H1 (cell line): ENCODE measurements around the gene CLIC3. TPM values are rescaled to one million over a fixed set of nuclear protein-coding genes. Genes with fewer than 3 reads are reported as not detected.

Experiments used
- YY1 ChIP-seq: IDR thresholded peaks from 2 replicates; pipeline ENCODE4 v1.6.1; 2011; ENCODE audit warnings: low read depth, mild to moderate bottlenecking, low read length
- polyA plus RNA-seq, 7 experiments: library from polyadenylated mRNA; depleted of rRNA in 3 of 7; stranded (reverse) in 5 of 7; unstranded in 2 of 7; fragments of >200 nt in 5 of 7; fragments of 200-250 nt in 2 of 7; gene quantifications; 1 replicate in 5 of 7; 2 replicates in 1 of 7; 4 replicates in 1 of 7; pipeline versions ENCODE4 v1.2.1 to v1.2.3, GENCODE V29; 2011 to 2013; ENCODE audit warnings: missing spikeins in 2 of 7, mixed read lengths in 2 of 7
- total RNA-seq: library from RNA; stranded (reverse); fragmentation: NEBNext Ultra II Directional; extraction: Animal tissue kit (Norgen Biotek cat#: 25700); gene quantifications from 2 replicates; pipeline ENCODE4 v1.2.1, GENCODE V29; 2021

The CLIC3 gene
- total and polyA plus RNA-seq, 2 of the 8 experiments (the other 6 are each of a cell fraction or from before 2014, with no cell fraction given): 0.12 TPM; not detected in 1

GRCh38 chr9:137026384-137026783 lies 30.0 kb upstream of the CLIC3 start (continued):
- no peak for TF ChIP-seq YY1
